GM18498 (cell line): ENCODE results near the gene FZR1.
"Not testable (repeated sequence)": the region's sequence is repeated elsewhere in the genome, so short reads cannot be mapped to it uniquely, and the experiment has no call there.

Experiments used
- ATAC-seq: cut with Tn5 transposase; IDR thresholded peaks from one replicate; pipeline ENCODE4 v1.9.1; 2021; ENCODE audit warnings: mild to moderate bottlenecking, moderate library complexity; ENCODE audit not compliant: unreplicated experiment

FZR1 gene

DNA sequence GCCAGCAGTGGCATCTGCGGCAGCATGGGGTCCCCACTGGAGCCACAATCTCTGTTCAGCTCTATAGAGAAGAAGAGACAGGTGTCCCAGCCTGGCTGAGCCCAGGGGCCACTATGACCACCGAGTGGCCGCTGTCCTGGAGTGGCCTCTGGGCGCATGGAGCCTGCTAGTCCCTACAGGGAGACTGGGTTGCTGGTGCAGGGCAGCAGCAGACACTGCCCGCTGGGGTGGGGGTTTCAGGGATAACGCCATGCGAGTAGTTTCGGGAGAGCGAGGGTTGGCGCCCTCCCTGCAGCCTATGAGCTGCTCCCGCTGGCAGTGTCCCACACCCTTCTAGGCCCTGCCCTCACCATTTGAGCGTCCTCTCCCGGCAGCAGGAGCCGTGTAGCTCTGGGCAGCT is 22.0 kb downstream of the FZR1 start:
- ATAC-seq, result no peak

DNA sequence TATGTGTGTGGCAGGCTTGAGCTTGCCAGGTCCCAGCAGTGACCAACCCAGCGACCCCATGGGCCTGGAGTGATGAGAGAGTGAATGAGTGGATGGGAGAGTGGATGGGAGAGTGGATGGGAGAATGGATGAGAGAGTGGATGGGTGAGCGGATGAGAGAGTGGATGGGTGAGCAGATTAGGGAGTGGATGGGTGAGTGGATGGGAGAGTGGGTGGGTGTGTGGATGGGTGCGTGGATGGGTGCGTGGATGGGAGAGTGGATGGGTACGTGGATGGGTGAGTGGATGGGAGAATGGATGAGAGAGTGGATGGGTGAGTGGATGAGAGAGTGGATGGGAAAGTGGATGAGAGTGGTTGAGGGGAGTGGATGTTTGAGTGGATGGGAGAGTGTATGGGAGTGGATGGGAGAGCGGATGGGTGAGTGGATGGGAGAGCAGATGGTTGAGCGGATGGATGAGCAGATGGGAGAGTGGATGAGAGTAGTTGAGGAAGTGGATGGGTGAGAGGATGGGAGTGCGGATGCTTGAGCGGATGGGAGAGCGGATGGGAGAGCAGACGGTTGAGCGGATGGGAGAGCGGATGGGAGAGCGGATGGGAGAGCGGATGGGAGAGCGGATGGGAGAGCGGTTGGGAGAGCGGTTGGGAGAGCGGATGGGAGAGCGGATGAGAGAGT is 22.6 kb downstream of the FZR1 start:
- no peak for ATAC-seq

DNA sequence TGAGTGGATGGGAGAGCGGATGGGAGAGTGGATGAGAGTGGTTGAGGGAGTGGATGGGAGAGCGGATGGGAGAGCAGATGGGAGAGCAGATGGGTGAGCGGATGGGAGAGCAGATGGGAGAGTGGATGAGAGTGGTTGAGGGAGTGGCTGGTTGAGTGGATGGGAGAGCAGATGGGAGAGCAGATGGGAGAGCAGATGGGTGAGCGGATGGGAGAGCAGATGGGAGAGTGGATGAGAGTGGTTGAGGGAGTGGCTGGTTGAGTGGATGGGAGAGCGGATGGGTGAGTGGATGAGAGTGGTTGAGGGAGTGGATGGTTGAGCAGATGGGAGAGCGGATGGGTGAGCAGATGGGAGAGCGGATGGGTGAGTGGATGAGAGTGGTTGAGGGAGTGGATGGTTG is 23.2 kb downstream of the FZR1 start:
- not testable (repeated sequence) for ATAC-seq

DNA sequence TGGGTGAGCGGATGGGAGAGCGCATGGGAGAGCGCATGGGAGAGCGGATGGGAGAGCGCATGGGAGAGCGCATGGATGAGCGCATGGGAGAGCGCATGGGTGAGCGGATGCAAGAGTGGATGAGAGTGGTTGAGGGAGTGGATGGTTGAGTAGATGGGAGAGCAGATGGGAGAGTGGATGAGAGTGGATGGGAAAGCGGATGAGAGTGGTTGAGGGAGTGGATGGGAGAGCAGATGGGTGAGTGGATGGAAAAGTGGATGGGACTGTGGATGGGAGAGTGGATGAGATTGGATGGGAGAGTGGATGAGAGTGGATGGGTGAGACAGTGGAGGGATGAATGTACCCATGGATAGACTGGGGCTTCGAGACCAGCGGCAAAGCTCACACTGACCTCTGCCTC is 24.3 kb downstream of the FZR1 start:
- no peak for ATAC-seq

GRCh38 chr19:3531716-3532115 is 25.6 kb downstream of the FZR1 start:
- no peak for ATAC-seq

- no peak for ATAC-seq
Observed at GRCh38 chr19:3532154-3532786, 26.2 kb downstream of the FZR1 start.

DNA sequence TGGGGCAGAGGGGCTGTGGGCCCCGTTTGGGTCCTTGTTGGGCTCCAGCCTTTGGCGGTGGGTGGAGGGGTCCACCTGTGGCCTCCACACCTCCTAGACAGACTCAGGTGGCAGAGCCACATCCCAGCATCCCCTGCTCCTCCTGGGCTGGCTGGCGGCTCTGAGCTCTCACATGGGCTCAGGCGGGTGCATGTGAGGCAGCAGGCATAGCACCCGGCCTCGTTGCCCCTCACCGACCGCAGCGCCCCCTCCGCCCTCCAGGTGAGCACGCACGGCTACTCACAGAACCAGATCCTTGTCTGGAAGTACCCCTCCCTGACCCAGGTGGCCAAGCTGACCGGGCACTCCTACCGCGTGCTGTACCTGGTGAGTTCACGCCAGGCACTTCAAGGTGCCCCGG is 26.9 kb downstream of the FZR1 start:
- ATAC-seq, result no peak

- ATAC-seq, result no peak
Observed at GRCh38 chr19:3533563-3534216, 27.6 kb downstream of the FZR1 start.

GRCh38 chr19:3534375-3535234 is 28.5 kb downstream of the FZR1 start:
- ATAC-seq, result no peak

DNA sequence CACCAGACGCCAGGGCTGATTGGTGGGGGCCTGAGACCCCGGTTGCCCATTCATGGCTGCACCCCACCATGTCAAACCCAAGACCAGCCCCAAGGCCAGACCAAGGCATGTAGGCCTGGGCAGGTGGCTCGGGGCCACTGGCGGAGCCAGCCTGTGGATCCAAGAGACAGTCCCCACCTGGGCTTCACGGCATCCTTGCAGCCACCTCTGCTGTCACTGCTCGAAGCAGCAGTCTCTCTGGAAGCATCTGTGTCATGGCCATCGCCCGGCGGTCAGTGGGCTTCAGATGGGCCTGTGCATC is 29.1 kb downstream of the FZR1 start:
- no peak for ATAC-seq

- ATAC-seq, result no peak
Observed at GRCh38 chr19:3535563-3535965, 29.5 kb downstream of the FZR1 start.

GRCh38 chr19:3535981-3536380 is 29.9 kb downstream of the FZR1 start:
- no peak for ATAC-seq

DNA sequence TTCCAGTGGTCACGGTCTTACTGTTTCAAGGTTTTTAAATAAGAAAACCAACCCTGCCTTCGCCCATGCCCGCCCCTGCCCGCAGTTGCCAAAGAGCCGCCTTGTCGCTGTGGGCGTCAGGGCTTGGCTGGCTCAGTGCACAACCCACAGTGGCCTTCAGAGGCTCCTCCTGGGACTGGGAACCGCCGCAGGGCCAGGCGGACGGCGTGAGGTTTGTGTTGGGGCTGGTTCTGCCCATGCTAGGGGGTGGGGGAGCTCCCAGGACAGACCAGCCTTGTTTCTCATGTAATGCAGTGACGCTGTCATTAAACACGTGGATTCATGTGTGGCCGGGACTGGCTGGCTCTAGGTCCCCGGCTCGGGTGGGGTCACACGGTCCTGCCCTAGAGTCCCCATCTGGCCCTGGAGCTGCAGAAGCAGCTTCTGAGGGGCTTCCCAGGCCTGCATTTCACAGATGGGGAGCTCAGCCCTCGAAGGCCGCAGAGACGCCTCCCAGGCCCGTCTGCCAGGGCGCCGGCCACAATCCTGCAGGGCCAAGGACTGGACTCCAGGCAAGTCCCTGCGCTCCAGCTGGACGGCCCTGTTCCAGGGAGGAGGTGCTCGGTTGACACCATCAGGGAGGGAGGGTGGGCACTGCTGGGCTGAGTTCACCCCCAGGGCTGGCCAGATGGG is 30.5 kb downstream of the FZR1 start:
- no peak for ATAC-seq

DNA sequence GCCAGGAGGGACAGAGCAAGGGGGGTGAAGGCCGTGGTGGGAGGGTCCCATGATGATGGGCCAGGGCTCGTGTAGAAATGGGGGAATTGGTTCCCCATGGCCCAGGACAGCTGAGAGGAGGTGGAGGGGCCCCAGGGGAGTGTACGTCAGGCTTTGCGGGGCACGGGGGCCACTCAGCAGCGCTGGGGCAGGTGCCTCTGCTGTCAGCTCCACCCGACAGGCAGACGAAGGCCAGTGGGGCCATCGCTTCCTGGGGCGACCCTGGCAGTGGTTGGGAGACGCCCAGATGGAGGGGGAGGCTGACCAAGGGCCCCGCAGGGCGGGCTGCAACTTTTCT is 31.0 kb downstream of the FZR1 start:
- no peak for ATAC-seq

GRCh38 chr19:3537438-3538240 is 31.5 kb downstream of the FZR1 start:
- no peak for ATAC-seq

DNA sequence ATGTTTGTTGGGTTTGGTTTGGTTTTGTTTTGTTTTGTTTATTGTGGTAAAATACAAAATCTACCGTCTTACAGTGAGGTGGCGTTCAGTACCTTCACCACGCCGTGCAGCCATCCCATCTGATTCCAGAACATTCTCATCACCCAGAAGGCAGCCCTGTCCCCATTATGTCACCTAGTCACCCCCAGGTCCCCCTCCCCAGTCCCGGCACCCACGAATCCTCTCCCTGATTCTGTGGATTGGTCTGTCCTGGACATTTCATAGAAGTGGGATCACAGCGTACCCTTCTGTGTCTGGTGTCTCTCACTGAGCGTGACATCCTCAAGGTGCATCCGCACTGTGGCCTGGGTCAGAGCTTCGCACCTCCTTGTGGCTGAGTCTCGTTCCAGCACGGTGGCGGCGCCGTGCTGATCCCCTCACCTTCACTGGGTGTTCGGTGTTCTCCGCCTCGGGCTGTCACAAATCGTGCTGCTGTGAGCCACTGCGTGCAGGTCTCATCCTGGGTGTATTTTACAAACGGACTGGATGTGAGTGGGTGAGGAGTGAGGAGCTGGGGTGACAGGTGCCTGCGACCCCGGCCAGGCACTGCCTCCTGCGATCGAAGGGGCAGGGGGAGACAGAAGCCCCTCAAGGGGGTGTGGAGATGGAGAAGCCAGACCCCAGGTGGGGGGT is 32.3 kb downstream of the FZR1 start:
- ATAC-seq, result no peak

DNA sequence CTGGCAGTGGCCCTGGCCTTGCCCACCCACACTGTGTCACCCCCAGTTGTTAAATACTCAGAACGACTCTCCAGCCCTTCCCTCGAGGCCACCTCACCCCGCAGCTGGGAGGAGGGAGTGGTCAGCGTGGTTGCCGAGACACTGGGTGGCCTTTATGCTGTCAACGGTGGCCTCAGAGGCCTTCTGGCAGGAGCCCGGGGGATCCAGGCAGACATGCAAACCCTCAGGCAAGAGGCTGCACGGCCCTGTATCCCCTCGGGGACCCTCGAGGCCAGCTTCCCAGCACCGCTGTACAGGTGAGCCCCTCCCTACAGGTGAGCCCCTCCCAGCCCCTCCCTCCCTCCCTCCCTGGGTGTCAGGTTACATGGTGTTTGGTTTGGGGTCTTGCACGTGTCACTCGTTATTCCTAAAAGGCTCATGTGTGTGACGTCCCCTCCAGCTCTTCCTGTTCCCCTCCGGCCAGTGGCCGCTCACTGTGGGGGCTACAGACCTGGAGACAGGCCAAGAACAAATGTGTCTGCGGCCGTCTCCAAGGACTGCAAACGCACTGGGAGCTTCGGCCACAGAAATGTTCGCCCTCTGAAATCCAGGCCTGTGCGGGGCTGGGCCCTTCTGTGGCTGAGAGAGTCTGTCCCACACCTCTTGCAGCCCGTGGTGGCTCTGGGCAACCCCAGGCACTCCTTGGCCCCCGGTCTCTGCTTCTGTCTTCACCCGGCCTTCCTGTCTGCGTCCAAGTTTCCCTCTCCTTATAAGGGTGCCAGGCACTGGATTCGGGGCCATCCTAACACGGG is 33.0 kb downstream of the FZR1 start, which contains the start of gene TEKTIP1:
Gene TEKTIP1 (plus strand): TSS at position 210 of the 791 bp plus-strand sequence. CDS start 4 bp downstream, at position 214.
- no peak for ATAC-seq

DNA sequence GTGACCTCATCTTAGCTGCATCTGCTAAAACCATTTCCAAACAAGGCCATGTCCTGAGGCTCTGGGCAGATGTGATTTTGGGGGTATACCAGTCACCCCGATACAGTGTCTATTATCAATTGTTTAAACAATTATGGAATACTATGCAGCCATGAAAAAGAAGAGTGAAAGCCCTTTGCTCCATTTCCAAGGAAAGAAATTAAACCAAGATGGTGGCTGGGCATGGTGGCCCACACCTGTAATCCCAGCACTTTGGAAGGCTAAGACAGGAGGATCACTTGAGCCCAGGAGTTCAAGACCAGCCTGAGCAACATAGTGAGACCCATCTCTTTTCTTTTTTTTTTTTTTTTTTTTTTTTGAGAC is 33.6 kb downstream of the FZR1 start:
- no peak for ATAC-seq
